ENCODE data around the gene CLHC1.

- TF ChIP-seq CTCF (IDR thresholded peaks at IDR 0.05), result no peak
- no peak for TF ChIP-seq EZH2 (IDR thresholded peaks at IDR 0.05)
- TF ChIP-seq EZH2phosphoT487 (IDR thresholded peaks at IDR 0.05), result no peak
Observed at GRCh38 chr2:55245411-55245810, 13.3 kb upstream of the CLHC1 start.
